Activated CD8-positive, alpha-beta memory T cell treated with anti-CD3 and anti-CD28 coated beads for 48 hours (primary cell): ENCODE data around the gene SMOC2.

Experiments used
- DNase-seq, 3 experiments: peaks; one replicate each; pipeline ENCODE4 v3.0.0-alpha.2; 2020; ENCODE audit warnings: low read depth in 2 of 3, low spot score in 2 of 3

The SMOC2 gene

GRCh38 chr6:168623736-168624135, 182.8 kb downstream of the SMOC2 start:
- no peak for DNase-seq

GRCh38 chr6:168624540-168624939, 183.6 kb downstream of the SMOC2 start:
- DNase-seq = no peak

DNA sequence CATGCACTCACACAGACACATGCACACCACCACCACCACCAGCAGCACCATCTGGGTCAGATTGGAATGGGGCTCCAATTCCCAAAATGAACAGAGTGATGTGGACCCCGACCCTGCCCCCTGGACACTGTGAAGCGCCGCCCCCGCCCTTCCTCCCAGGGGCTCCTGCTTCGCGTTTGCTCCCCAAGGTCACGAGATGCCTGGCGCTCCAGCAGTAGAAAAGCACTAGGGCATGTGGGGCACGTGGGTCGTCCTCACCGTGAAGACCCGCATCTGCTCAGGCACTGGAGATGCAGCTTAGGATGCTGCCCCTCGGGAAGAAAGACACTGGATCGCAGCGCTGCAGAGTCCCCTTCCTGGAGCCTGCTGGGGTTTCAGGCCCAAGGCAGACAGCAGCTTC, 184.0 kb downstream of the SMOC2 start:
- no peak for DNase-seq

- no peak for DNase-seq
Observed at GRCh38 chr6:168625602-168626001, 184.6 kb downstream of the SMOC2 start.

- no peak for DNase-seq
Observed at GRCh38 chr6:168626046-168626602, 185.1 kb downstream of the SMOC2 start.

- no peak for DNase-seq
Observed at GRCh38 chr6:168627506-168628175, 186.7 kb downstream of the SMOC2 start.

DNA sequence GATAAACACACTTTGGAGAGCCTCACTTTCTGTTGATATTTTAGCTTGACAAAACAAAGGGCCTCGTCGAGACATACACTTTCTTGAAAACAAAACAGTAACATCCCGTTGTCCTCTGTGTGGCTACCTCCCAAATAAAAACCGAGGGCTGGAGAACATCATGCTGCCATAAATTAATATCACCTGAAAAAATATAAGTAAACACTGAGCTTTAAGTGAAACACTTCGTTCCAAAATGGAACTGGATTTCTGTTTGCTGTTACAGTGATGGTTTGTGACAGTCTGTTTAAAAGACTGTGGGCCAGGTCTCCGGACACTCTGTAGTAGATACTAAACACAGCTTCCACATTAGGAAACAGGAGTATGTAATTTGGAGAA, 187.2 kb downstream of the SMOC2 start:
- DNase-seq = no peak

DNA sequence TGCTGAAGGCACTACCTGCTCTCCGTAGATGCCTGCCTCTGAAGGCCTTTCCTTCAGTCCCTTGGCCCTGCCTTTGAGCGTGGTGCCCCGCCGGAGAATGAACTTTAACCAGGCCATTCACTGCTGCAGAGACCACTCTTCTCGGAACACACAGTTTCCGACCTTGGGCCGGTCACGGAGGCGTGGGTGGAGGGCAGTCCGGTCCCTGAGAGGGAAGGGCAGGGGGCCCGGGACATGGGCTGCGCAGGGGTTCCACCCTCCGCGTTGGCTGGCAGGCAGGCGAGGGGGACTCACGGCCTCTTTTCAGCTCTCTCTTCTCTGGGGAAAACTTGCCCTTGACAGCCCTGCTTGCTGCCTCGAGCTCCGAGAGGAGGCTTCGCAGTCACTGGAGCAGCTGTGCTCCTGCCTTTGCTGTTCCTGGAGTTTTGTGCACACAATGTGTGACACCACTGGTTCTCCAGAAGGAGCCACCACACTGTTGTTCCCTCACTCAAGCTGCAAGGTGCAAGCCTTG, 187.8 kb downstream of the SMOC2 start:
- no peak for DNase-seq

DNA sequence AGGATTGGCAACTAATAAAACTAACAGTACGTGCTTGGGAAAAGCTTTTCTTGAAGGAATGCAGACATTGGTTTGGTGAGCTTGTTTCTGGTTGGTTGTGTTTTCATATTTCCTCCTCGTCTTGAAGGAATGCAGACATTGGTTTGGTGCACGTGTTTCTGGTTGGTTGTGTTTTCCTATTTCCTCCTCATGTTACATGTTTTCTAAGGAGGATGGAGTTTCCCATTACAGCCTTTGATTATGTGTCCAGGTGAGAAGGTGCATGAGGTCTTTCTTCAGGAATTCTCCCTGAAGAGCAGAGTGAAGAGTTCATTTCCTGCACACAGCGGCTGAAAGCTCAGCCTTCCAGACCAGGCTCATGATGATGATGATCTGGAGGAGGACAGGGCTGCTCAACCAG, 190.6 kb downstream of the SMOC2 start:
- DNase-seq = no peak

- no peak for DNase-seq
Observed at GRCh38 chr6:168632694-168633093, 191.7 kb downstream of the SMOC2 start.

DNA sequence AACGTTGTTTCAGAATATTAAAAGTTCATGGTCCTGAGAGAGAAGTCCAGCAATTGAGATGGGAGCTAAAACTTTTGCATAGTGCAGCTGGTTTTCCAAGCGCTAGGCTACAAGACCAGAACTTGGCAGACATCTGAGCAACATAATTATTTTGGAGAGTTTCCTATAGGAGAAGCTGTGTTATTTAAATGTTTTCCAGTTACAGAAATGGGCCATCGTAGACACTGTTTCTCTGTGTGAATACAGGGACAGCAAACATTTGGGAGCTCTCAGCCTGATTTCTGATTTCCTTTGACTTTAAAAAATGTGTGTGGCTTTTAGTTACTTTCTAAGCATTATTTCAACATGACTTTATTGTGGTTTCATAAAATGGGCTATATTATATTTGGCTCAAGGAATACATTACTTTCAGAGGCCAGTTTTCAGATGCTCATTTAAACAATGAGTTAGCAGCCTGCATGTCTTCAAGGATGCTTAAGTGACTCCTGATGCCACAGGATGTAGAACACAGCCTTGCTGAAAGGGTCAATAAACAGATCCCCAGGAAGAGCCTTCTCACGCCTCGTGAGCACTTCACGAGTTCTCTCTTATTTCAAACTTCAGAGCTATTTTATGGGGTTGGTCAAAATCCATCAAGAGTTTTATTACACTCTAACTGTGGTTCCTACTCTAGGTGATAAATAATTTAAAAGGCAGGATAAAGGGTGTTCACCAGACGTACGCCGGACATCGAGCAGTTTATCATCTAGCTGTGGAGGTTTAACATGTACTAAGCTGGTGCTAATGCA, 193.8 kb downstream of the SMOC2 start:
- no peak for DNase-seq

GRCh38 chr6:168636147-168637004, 195.4 kb downstream of the SMOC2 start:
- DNase-seq = no peak

DNA sequence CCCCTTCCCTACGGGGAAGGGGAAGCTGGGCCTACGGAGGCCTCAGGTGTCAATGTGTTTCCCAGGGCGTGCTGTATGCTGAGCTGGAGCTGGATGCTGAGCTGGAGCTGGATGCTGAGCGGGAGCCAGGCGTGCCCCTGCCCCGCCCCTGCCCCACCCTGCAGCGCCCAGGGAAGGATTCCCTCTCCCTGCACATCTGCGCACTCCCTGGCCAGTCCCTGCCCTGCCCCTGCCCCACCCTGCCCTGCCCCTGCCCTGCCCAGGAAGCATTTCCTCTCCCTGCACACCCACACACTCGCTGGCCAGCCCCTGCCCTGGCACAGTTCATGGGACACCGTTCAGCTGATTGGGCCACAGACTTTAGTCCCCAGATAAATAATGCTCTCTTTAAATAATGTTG, 196.8 kb downstream of the SMOC2 start:
- DNase-seq = no peak

DNA sequence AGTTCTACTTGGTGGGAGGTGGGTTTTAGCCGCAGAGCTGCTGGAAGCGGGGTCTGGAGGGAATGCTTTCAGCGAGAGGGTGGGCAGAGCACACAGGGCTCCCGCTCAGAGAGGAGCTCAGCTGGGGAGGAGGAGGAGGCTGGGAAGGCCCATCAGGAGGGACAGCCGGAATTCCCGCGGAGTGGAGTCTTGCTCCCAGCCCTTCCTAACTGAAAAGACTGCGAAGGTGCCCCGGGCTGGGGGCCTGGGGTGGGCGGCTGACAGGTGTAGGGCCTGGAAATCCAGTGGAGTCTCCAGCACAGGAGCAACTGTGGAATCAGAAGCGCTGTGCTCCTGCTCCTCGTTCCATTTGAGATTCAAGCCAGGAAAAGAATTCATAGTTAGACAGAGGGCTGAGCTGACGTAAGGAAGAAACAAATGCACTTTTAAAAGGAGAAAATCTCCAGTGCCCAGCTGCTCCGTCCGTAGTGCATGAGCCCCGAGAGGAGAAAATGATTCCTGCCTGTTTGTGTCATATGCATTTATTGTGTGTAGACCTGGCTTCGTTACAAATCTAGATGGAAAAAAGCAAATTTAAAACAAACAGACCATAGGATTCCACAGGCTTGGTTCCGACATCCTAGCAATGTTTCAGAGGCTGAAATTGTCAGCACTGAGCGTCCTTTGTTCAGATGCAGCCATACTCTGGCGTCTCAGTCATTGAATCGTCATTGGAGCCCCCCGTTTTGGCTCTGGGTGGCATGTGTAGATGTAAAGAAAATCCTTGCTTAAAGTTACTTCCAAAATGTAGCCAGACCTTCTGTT, 197.7 kb downstream of the SMOC2 start:
- DNase-seq = no peak

DNA sequence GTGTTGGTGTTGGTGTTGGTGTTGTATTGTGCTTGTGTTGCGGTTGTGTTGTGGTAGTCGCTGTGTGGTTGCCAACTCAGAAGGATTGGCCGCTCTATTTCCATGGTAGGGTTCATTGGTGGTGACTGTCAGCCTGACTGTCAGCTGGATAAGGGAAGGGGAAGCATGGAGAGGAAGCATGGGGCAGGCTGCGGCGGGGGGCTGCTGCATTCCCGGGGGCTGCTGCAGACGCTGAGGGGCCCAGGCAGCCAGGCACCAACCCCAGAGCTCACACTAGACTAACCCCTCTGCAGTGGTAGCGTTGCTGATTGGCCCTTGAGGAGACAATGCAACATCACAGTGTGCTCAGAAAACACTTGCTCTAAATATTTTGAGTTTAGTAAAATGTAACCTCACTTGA, 199.2 kb downstream of the SMOC2 start:
- no peak for DNase-seq

DNA sequence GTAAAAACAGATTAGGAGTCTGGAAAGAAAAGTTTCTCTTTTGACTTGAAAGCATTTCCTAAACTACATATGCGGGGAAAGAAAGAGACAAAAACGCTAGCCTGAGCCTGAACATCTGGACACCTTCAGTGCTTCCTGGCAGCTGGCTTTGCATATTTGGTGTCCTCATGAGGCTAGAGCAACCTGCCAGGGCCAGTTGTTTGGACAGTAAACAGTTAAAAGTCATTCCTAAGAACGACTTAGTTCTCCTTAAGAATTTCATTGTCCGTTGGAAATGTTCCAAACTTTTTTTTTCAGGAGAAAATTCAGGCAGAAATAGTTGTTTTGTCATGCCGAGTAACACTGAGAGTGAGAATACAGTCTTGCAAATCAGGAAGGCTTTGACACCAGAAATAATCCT, 199.8 kb downstream of the SMOC2 start:
- DNase-seq = no peak

DNA sequence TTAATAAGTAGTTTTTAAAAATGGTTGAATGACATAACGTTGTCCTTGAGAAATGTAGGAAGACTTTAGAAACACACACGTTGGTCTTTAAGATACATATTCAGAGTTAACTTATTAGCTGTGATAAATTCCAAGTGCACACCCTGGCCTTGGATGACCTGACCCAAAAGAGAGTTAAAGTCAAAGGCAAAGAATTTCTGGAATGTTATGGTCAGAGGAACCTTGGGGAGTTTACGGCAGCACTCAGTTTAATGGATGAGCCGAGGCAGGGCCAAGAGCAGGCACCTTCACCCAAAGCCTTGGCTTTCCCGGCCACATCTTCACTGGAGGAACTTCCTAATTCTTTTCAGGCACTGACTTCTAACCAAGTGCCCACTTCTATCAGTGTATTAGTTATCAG, 200.5 kb downstream of the SMOC2 start:
- DNase-seq = no peak

DNA sequence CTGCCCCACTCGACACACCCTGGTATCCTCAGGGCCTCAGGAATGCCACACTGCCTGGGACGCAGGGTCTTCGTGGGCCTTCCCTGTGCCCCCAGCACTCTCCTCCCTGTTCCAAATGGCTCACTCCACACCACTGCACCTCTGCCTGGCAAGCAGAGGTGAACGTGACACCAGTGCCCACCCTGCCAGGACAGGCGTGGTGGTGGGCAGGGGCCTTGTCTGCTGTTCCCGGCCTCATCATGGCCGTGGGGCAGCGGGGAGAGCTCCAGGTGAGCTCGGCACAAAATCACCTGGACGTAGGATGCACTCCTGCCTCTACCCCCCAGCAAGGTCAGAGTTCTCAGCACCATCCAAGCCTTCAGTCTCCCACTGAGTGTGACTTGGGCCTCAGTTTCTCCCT, 202.4 kb downstream of the SMOC2 start:
- no peak for DNase-seq

DNA sequence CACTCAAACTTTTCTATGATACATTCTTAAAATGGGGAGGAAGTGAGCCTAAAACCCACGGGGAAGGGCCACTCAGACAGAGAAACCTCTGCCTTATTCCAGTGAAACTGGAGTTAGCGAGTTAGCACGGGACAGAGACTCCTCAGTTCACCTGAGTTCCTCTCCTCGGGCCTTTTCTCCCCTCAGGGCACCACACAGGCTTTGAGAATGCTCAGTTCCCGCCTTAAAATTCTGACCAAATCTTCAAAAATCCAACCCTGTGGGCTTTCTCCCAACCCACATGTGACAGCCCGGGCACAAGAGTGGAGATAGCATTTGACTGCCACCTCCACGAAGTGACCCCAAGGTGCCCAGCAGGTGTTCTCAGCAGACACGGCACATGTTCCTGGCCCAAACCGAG, 204.3 kb downstream of the SMOC2 start:
- no peak for DNase-seq

GRCh38 chr6:168647271-168647670, 206.3 kb downstream of the SMOC2 start:
- DNase-seq = no peak
